ENCODE measurements around the gene ATP10D. TPM values are rescaled to one million over a fixed set of nuclear protein-coding genes. Genes with fewer than 3 reads are reported as not detected.
"Not testable (repeated sequence)": the region's sequence is repeated elsewhere in the genome, so short reads cannot be mapped to it uniquely, and the experiment has no call there.

The ATP10D gene
- total RNA-seq, 1 donor from 2014 or later, result 14.9 TPM

DNA sequence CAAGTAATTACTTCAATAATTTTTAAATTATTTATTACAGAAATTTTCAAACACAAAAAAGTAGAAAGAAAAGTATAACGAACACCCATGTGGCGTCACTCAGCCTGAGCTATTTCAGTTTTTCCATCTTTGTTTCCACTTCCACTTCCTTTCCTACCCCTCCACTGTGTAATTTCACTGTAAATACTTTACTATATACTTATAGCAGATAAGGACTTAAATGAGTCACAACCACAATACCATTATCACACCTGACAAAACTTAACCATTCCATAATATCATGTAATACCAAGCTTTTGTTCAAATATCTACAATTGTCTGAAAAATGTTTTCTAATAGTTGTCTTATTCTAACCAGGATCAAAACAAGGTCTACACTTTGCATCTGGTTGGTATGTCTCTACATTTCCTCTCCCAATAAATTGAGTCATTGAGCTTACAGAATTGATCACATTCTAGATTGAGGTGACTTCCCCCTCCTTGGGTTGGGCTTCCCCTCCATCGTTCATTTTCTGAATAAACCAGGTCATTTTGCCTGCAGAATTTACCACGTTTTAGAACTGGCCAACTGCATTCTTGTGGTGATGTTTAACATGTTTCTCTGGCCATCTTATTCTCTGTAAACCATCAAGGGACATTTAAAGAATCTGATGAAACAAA is 48.7 kb downstream of the ATP10D start:
- no peak for DNase-seq (ENCODE audit: extremely low read depth, low read depth, low spot score)

DNA sequence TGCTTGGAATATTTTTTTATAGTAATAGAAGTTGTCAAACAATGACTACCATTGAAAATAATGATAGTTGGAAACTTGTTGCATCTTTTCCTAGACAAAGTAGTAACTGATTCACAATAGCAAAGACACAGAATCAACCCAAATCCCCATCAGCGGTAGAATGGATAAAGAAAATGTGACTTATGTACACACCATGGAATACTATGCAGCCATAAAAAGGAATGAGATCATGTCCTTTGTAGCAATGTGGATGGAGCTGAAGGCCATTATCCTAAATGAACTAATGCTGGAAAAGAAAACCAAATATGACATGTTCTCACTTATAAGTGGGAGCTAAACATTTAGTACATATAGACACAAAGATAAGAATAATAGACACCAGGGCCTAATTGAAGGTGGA is 49.7 kb downstream of the ATP10D start:
- DNase-seq (ENCODE audit: extremely low read depth, low read depth, low spot score), result no peak

DNA sequence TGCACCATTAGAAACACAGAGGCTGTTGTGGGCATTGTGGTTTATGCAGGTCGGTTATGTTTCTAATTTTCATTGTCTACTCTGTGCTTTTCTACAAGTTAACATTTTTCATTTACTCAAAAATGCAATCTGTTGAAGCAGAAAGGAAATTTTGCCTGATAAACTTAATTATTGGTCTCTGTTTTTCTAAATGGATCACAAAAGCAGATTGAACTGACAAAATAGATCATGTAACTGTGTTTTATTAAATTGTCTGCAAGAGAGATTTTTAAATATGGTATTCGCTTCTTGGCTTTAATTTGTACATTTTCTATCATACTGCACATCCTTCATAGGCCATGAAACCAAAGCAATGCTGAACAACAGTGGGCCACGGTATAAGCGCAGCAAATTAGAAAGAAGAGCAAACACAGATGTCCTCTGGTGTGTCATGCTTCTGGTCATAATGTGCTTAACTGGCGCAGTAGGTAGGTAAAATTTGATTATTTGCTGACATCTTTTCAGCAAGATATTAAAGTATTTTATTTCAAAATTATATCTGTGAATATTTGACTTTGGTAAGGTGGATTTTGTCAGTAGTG is 50.6 kb downstream of the ATP10D start:
- DNase-seq (ENCODE audit: extremely low read depth, low read depth, low spot score), result no peak

DNA sequence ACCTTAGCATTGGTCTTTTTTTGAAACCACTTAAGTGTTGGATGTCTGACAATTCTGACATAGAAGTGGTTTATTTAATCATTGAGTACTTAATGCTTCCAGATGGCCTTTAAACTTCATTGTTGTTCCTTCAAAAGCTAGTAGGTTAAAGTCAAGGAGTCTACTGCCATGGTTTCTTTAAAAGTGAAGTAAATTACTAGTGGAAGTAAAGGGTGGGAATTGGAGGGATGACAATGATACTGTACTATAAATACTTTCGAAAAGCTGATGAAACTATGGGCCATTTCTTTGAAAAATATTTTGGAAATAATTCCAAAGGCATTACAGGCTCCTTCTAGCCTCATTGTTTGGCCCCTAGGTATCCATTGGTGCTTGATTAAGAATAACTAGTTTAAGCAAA is 51.9 kb downstream of the ATP10D start:
- DNase-seq (ENCODE audit: extremely low read depth, low read depth, low spot score), result no peak

DNA sequence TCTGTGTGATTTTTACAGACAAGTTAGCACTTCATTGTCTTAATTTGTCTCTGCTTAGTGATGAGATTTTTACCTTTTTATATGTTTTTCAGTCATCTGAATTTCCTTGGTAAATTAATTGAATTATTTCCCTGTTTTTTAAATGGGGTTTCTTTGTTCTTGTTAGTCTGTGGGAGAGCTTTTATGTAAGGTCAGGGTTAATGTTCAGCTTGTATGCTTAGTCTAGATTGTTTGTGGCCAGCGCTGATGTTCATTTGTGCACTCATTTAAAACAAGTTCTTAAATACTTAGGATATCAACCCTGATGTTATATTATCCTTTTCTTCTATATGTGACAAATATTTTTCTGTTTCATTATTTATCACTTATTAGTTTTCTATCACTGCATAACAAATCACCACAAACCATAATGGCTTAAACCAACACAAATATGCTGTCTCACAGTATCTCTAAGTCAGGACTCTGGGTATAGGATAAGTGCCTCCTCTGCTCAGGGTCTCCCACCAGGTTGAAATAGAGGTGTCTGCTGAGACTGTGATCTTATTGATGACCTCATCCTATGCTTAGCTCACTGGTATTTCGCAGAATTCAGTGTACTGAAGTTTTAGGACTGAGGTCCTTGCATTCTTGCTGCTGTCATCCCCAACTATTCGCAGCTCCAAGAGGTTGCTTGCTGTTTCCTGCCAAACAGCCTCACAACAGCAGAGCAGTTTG is 53.2 kb downstream of the ATP10D start:
- DNase-seq (ENCODE audit: extremely low read depth, low read depth, low spot score), result no peak

DNA sequence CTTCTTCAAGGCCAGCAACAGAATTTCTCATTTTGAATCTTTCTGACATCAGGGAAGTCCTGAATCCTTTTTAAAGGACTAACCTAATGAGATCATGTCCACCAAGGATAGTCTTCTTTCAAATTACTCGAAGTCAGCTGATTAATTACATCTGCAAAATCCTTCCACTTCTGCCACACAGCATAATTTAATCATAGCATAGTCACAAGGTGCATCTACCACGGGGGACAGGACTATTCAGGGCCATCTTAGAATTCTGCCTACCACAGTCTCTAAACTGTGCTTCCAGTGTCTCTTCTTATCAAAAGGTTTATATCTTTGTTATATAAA is 53.7 kb downstream of the ATP10D start:
- no peak for DNase-seq (ENCODE audit: extremely low read depth, low read depth, low spot score)

DNA sequence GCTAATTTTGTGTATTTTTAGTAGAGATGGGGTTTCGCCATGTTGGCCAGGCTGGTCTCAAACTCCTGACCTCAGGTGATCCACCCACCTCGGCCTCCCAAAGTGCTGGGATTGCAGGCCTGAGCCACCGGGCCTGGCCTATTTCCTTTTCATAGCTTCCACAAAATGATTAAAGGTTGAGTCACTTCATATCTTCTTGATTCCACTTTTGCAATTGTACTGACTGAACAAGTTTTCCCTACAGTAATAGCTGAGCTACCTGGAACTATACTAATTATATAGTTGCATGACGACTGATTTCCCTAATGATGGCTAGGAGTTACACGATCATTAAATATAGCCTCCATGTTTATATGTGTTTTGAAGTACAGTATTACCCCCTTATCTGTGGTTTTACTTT is 57.6 kb downstream of the ATP10D start:
- not testable (repeated sequence) for DNase-seq (ENCODE audit: extremely low read depth, low read depth, low spot score)

DNA sequence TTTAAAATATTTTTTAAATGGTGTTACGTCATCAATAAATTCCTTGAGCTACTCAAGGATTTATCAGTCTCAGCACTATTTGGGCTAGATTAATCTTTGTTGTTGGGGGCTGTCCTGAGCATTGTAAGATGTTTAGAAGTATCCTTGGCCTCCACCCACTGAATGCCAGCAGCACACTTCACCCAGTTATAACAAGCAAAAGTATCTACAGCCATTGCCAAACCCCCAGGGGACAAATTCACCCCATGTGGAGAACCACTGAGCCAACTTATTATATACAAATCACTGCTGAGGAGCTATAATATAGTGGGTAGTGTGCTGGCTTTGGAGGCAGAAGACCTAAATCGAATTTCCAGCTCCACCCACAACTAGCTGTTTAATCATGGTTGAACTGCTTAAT is 58.3 kb downstream of the ATP10D start:
- no peak for DNase-seq (ENCODE audit: extremely low read depth, low read depth, low spot score)

DNA sequence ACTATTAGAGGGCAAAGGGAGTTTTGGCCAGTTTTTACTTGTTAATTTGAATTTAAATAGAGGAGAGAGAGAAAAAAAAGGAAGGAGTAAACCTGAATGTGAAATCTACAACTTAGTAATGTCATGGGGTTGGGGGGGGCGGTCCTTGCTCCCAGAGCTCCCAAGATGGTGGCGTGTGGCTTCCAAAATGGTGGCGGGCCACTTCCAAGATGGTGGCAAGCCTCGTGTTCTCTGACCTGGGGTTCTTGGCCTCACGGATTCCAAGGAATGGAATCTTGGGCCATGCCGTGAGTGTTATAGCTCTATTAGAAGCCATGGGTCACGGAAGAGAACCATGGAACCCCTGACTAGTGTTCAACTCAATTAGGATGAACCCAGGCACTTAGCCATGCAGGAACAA is 65.3 kb downstream of the ATP10D start:
- not testable (repeated sequence) for DNase-seq (ENCODE audit: extremely low read depth, low read depth, low spot score)

DNA sequence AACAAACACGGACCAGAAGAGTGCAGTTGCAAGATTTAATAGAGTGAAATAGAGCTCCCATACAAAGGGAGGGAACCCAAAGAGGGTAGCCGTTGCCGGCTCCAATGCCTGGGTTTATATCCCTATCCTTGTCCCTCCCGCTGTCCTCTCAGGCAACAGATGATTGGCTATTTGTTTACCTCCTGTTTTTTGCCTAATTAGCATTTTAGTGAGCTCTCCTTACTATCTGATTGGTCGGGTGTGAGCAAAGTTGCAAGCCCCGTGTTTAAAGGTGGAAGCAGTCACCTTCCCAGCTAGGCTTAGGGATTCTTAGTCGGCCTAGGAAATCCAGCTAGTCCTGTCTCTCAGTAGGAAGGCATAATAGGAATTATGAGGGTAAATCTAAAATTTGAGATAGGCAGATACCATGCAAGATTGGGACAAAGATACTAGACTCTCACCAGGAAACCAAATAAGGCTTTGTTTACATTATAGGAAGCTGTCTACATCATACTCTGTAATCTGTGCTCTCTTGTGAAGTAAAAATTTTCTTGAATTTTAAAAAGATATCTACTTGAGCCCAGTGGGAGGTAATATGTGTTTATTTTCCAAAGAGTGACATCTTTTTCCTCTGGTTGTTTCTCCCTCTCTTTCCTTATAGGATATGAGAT is 65.9 kb downstream of the ATP10D start:
- DNase-seq (ENCODE audit: extremely low read depth, low read depth, low spot score), result no peak

DNA sequence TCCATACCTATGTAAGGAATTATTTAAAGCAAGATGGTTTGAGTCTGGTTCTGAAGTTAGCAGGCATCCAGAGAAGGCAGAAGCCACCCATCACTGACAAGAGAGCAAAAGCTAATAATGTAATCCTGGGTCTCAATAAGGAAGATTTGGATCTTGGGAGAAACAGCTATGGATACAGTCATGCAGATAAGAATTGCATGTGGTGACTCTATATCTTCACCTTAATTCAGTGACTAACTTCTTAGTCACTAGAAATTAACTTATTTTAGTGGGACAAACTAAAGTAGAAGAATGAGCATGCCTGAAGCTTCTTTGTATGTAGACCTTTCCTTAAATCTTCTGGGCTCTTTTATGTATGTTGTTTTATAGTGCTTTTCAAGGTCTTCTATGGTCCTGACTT is 66.6 kb downstream of the ATP10D start:
- DNase-seq (ENCODE audit: extremely low read depth, low read depth, low spot score), result no peak

DNA sequence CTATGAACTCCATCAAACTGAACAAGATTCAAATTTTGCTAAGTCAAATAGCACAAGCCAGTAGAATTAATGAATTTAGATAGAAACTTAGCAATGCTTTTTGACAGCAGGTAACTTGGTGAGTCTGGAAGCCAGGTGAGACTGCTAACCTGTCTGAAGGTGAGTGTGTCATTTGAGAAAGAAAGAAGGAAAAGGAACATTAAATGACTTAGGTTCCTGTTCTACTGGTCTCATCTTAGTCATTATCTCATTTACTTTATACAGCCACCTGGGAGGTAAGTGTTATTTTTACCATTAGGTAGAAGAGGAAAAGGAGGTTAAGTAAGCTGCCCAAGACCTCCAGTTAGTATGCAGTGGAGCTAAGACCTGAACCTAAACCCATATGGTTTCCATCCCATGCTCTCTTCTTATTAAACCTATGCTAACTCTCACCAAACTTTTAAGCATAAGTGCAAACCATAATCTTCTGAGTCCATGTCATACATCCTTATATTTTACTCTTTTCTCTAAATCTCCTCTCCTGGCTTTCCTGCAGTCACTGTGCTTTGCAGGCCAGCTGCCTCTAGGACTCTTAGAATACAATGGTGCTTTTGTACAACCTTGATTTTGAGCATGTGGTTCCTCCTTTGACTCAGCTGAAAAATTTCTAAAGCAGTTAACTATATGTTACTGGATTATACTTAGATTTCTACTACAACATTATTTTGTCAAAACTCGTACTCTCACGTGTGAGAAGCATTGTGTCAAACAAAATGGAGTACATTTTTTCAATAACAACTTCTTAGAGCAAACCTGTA is 68.5 kb downstream of the ATP10D start:
- DNase-seq (ENCODE audit: extremely low read depth, low read depth, low spot score), result no peak

DNA sequence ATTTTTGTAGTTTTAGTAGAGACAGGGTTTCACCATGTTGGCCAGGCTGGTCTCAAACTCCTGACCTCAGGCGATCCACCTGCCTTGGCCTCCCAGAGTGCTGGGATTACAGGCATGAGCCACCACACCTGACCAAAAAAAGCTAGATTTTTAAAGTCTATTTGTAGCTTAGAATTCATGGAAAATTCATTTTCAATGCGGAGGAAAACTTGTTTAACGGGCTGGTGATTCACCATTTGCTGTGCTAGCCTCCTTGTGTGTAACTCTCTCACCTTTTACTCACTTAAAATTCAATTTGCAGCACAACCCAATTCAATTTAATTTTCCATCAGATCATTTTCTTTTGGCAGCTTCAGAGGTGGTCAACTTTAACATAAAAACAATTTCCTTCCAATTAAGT is 70.8 kb downstream of the ATP10D start:
- not testable (repeated sequence) for DNase-seq (ENCODE audit: extremely low read depth, low read depth, low spot score)

DNA sequence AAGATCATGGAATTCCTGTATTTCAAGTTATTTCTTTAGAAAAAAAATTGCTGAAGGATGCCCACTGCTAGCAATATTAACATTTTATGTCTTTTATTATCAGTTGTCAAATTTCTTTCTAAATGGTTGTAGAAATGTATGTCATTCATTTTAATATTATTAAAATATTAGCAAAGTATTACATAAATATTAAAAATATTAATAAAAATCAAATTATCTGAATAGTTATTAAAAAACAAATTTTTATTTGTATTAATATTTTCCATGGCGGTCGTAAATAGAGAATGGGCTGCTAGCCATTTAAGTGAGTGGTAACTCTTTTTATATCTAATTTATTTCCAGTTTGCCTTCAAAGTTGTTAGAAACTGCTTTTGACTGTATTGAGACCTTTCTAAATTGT is 72.2 kb downstream of the ATP10D start:
- DNase-seq (ENCODE audit: extremely low read depth, low read depth, low spot score), result no peak

DNA sequence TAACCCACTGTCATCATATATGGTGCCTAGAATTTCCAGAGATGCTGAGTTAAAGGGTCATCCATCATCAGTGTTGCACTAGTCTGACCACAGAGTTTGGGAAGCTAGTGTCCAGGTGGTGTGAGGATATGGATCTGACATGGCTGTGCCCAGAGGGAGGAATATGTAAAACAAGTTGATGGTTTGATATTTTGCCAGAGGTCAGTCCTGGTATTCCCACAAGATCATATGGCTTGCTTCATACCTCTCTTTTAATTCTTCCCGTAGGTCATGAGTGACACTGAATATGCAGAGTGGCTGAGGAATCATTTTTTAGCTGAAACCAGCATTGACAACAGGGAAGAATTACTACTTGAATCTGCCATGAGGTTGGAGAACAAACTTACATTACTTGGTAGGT is 75.6 kb downstream of the ATP10D start:
- no peak for DNase-seq (ENCODE audit: extremely low read depth, low read depth, low spot score)

DNA sequence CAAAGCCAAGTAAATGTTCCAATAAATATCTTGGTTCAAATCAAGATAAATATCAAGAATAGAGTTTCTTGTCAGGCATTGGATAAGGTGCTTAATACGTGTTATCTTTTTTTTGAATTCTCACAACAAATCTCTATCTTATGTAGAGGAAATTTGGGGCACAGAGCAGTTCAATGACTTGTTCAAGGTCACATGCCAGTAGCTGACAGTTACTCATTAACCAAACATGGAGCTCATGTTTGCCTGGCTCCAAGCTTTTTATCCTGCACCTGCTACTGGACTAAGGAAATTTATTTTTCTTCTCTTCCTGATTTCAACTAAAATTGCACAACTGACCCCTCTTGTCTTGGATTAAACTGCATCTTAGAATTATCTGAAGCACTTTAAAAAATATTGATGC is 76.3 kb downstream of the ATP10D start:
- no peak for DNase-seq (ENCODE audit: extremely low read depth, low read depth, low spot score)

DNA sequence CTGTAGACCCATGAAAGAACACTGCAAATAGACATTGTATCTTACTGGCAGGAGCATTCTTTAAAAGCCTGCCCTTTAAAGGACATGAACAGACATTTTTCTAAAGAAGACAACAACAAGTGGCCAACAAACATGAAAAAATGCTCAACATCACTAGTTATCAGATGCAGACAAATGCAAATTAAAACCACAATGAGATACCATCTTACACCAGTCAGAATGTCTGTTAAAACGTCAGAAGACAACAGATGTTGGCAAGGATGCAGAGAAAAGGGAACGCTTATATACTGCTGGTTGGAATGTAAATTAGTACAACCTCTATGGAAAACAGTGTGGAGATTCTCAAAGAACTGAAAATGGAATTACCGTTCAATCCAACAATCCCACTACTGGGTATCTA is 77.2 kb downstream of the ATP10D start:
- no peak for DNase-seq (ENCODE audit: extremely low read depth, low read depth, low spot score)

DNA sequence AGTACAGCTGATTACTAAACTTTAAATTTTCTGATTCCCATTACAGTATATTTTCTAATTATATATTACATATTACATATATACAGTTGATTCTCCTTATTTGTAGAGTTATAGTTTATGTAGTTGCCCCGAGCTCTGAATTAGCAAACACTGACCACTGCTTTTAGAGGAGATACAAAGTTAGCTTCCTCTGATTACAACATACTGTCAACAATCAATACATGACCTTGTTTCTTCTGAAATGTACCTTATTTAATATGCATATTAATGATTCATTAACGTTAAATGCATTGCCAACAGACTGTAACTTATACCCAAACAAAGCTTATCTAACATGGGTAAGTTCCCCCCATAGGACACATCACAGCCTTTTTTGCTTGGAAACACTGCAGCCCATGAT is 81.5 kb downstream of the ATP10D start:
- DNase-seq (ENCODE audit: extremely low read depth, low read depth, low spot score), result no peak

DNA sequence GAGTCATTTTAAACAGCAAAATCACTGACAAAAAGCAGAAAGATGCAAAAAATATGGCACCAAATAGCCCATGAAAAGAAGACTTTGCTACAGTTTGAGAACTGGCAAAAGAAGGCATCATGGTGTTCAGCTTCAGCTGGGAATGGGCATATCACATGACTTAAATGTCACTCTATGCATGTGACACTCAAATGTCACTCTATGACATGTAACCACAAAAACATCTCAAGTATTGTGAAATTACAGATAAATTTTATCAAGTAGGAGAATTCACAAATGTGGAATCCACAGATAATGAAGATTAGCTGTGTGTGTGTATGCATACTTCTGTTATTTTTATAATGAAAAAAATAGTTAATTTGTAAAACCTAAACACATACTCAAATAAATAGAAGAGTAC is 81.9 kb downstream of the ATP10D start:
- no peak for DNase-seq (ENCODE audit: extremely low read depth, low read depth, low spot score)

DNA sequence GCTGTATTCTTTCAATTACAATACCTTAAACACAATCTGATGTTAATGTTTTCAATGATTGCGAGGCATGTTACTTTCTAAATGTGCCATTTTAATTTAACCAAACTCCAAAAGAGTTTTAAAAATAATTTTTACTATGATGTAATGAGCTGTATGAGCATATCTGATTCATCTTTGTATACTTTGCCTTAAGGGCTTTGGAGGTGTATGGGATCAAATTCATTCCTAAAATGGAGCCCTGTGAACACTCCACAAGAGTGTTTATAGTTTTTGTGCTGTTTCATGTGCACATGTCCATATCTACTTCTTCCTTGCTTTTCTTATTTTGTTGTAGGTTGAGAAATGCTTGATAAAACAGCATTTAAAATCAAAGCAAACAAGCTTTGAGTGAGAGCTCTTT is 82.4 kb downstream of the ATP10D start:
- DNase-seq (ENCODE audit: extremely low read depth, low read depth, low spot score), result no peak

DNA sequence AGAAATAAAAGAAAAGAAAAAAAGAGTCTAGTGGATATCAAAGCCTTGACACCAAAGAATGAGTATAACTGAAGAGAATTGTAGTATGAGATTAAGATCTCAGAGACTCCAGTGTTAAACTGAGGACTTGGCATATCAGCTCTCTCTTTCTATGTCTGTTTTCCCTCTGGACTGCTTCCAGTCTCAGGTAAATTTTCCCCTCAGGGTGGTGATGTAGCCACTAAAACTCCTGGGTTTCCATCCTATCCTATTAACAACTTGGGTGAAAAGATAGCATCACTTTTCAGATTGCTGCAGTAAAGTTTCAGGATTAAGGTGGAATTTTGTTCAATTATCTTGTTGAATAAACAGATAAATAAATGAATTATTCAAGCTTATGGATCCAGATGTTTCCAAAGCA is 85.7 kb downstream of the ATP10D start:
- no peak for DNase-seq (ENCODE audit: extremely low read depth, low read depth, low spot score)

Measured in glomerular endothelial cell (primary cell).